GM18907 (cell line): ENCODE data around the gene KRT83.
A peak's percentile ranks its signal among the peaks of the same experiment; 100 is the strongest.
"Not testable (repeated sequence)": the region's sequence is repeated elsewhere in the genome, so short reads cannot be mapped to it uniquely, and the experiment has no call there.

ENCODE experiments used
- ATAC-seq: cut with Tn5 transposase; IDR thresholded peaks from one replicate; pipeline ENCODE4 v1.9.1; 2021; ENCODE audit warnings: mild to moderate bottlenecking, moderate library complexity; ENCODE audit not compliant: unreplicated experiment

KRT83 gene

GRCh38 chr12:52290483-52291134 lies 30.6 kb downstream of the KRT83 start:
- ATAC-seq: not testable (repeated sequence)

- ATAC-seq: peak; percentile 85
Observed at GRCh38 chr12:52287816-52288805, 33.1 kb downstream of the KRT83 start.

- not testable (repeated sequence) for ATAC-seq
Observed at GRCh38 chr12:52286857-52287785, 34.1 kb downstream of the KRT83 start.

- ATAC-seq: no peak
Observed at GRCh38 chr12:52285851-52286530, 35.2 kb downstream of the KRT83 start.

- no peak for ATAC-seq
Observed at GRCh38 chr12:52285172-52285745, 35.9 kb downstream of the KRT83 start.

GRCh38 chr12:52284562-52285171 lies 36.5 kb downstream of the KRT83 start:
- no peak for ATAC-seq

- ATAC-seq: no peak
Observed at GRCh38 chr12:52280796-52281560, 40.2 kb downstream of the KRT83 start.

- ATAC-seq: no peak
Observed at GRCh38 chr12:52280319-52280795, 40.8 kb downstream of the KRT83 start.

GRCh38 chr12:52279422-52280318 lies 41.5 kb downstream of the KRT83 start:
- no peak for ATAC-seq

- peak; percentile 69 for ATAC-seq
Observed at GRCh38 chr12:52278575-52279421, 42.4 kb downstream of the KRT83 start.

GRCh38 chr12:52277486-52278245 lies 43.5 kb downstream of the KRT83 start:
- no peak for ATAC-seq

GRCh38 chr12:52275686-52276085 lies 45.5 kb downstream of the KRT83 start:
- no peak for ATAC-seq

GRCh38 chr12:52274521-52275120 lies 46.6 kb downstream of the KRT83 start, which contains the start of gene KRT86:
KRT86 (plus strand) TSS chr12:52274645; CDS start chr12:52301917, 27,272 bp downstream.
- no peak for ATAC-seq

- no peak for ATAC-seq
Observed at GRCh38 chr12:52271158-52271557, 50.0 kb downstream of the KRT83 start.

- no peak for ATAC-seq
Observed at GRCh38 chr12:52270541-52271070, 50.6 kb downstream of the KRT83 start.
